HCT116 (cell line): ENCODE data around the gene GCDH. TPM values are rescaled to one million over a fixed set of nuclear protein-coding genes. Genes with fewer than 3 reads are reported as not detected.

ENCODE experiments used
- ATAC-seq: fragments of 200-7000 bp; cut with Tn5 transposase; 2 replicates; pipeline ENCODE4 v1.9.1; 2020; ENCODE audit warnings: mild to moderate bottlenecking, moderate library complexity
- BruUV-seq: library from RNA; stranded (reverse); fragments of 400-500 nt; replicated peaks from 2 replicates; lab custom pipeline; 2021; lab: Mats Ljungman, UMichigan
- CTCF ChIA-PET: fragments of 300-600 bp; sonication (Branson Sonifier 250); formaldehyde crosslinking; loops from one replicate; lab custom pipeline; 2021; ENCODE audit warnings: antibody characterized with exemption; lab: Charles Lee
- POLR2A ChIA-PET: fragments of 300-600, 350-600 bp; sonication (Branson Sonifier 250); formaldehyde crosslinking; loops from one replicate; lab custom pipeline; 2021; ENCODE audit warnings: antibody characterized with exemption; lab: Charles Lee
- RAD21 ChIA-PET, 2 experiments: fragments of 300-600 bp; sonication (Branson Sonifier 250); formaldehyde crosslinking; loops; one replicate each; lab custom pipeline; 2023; ENCODE audit warnings: low total read pairs in 2 of 2; ENCODE audit not compliant: uncharacterized antibody in 2 of 2, unreplicated experiment in 2 of 2, low non-redundant PET in 1 of 2; lab: Charles Lee
- DNase-seq: peaks from one replicate; pipeline ENCODE4 v3.0.0-alpha.2; 2010; ENCODE audit warnings: low read depth, low spot score
- H2AFZ ChIP-seq: fragments of 200-600 bp; shearing (Covaris generic), sonication (generic); 2 replicates; pipeline ENCODE4 v1.6.1; 2017; ENCODE audit warnings: low read depth, mixed run types, mixed read lengths, antibody characterized with exemption, low read length; ENCODE audit not compliant: poor library complexity, severe bottlenecking
- H3K27ac ChIP-seq: 2 replicates; pipeline ENCODE4 v1.5.1; 2012; ENCODE audit warnings: low read depth, low read length
- H3K27me3 ChIP-seq: fragments of 200-600 bp; sonication (generic); 2 replicates; pipeline ENCODE4 v1.6.1; 2016; ENCODE audit warnings: mixed run types, low read length, mixed read lengths; ENCODE audit not compliant: insufficient read depth
- H3K36me3 ChIP-seq, 2 experiments: fragments of 200-500 bp in 1 of 2; fragments of 200-600 bp in 1 of 2; sonication (Bioruptor generic) in 1 of 2; sonication (generic) in 1 of 2; 2 replicates each; pipeline versions ENCODE4 v1.5.1 to v1.6.1; 2014 to 2016; ENCODE audit warnings: low read length in 2 of 2, inconsistent platforms in 1 of 2, mixed read lengths in 1 of 2, mixed run types in 1 of 2; ENCODE audit not compliant: insufficient read depth in 2 of 2, control insufficient read depth in 1 of 2
- H3K4me1 ChIP-seq, 2 experiments: fragments of 200-600 bp in 1 of 2; sonication (generic) in 1 of 2; 2 replicates each; pipeline versions ENCODE4 v1.5.1 to v1.6.1; 2012 to 2017; ENCODE audit warnings: low read length in 2 of 2, inconsistent platforms in 1 of 2, mild to moderate bottlenecking in 1 of 2, mixed read lengths in 1 of 2, mixed run types in 1 of 2, moderate library complexity in 1 of 2; ENCODE audit not compliant: insufficient read depth in 2 of 2, control insufficient read depth in 1 of 2
- H3K4me2 ChIP-seq: fragments of 200-600 bp; sonication (generic); 2 replicates; pipeline ENCODE4 v1.6.1; 2017; ENCODE audit warnings: mixed run types, low read length, mixed read lengths
- H3K4me3 ChIP-seq, 2 experiments: fragments of 200-600 bp in 1 of 2; sonication (generic) in 1 of 2; replicated peaks in 1 of 2; 2 replicates each; pipeline ENCODE4 v1.5.1; 2011 to 2016; ENCODE audit warnings: low read length in 2 of 2, control low read depth in 1 of 2, low read depth in 1 of 2, mild to moderate bottlenecking in 1 of 2, mixed read lengths in 1 of 2, mixed run types in 1 of 2
- H3K79me2 ChIP-seq: fragments of 200-600 bp; sonication (generic); 2 replicates; pipeline ENCODE4 v1.6.1; 2017; ENCODE audit warnings: mild to moderate bottlenecking, mixed run types, low read length, moderate library complexity, mixed read lengths; ENCODE audit not compliant: insufficient read depth
- H3K9ac ChIP-seq: fragments of 200-600 bp; sonication (generic); 2 replicates; pipeline ENCODE4 v1.6.1; 2016; ENCODE audit warnings: low read length, mixed read lengths
- H3K9me2 ChIP-seq: fragments of 200-600 bp; sonication (generic), shearing (Covaris generic); 2 replicates; pipeline ENCODE4 v1.6.1; 2017; ENCODE audit warnings: mixed run types, mild to moderate bottlenecking, moderate library complexity; ENCODE audit not compliant: insufficient read depth
- H3K9me3 ChIP-seq, 2 experiments: fragments of 200-500 bp in 1 of 2; fragments of 200-600 bp in 1 of 2; sonication (Bioruptor generic) in 1 of 2; sonication (generic) in 1 of 2; 2 replicates each; pipeline ENCODE4 v1.6.1; 2014 to 2017; ENCODE audit warnings: low read length in 2 of 2, mixed read lengths in 2 of 2, inconsistent platforms in 1 of 2, low read depth in 1 of 2, mild to moderate bottlenecking in 1 of 2, mixed run types in 1 of 2, moderate library complexity in 1 of 2; ENCODE audit not compliant: control insufficient read depth in 1 of 2, insufficient read depth in 1 of 2
- H4K20me1 ChIP-seq: fragments of 200-600 bp; sonication (generic), shearing (Covaris generic); 2 replicates; pipeline ENCODE4 v1.6.1; 2017; ENCODE audit warnings: mixed run types, mild to moderate bottlenecking, moderate library complexity; ENCODE audit not compliant: insufficient read depth
- ATF3 ChIP-seq: IDR thresholded peaks from 2 replicates; pipeline ENCODE4 v1.6.1; 2012
- CBX3 ChIP-seq: IDR thresholded peaks from 2 replicates; pipeline ENCODE4 v1.6.1; 2012; ENCODE audit warnings: low read depth
- FOSL1 ChIP-seq: IDR thresholded peaks from 2 replicates; pipeline ENCODE4 v1.6.1; 2012; ENCODE audit warnings: low read depth
- POLR2AphosphoS5 ChIP-seq: IDR thresholded peaks from 2 replicates; pipeline ENCODE4 v1.6.1; 2011; ENCODE audit warnings: mild to moderate bottlenecking, low read depth, low read length, moderate library complexity
- TCF7L2 ChIP-seq: IDR thresholded peaks from 2 replicates; pipeline ENCODE4 v1.7.0; 2011; ENCODE audit warnings: borderline replicate concordance, inconsistent platforms; ENCODE audit not compliant: insufficient read depth, insufficient read length; ENCODE audit errors: extremely low read depth
- ZNF274 ChIP-seq: fragments of 200-500 bp; sonication (Bioruptor generic); IDR thresholded peaks from 2 replicates; pipeline ENCODE4 v1.6.1; 2014; ENCODE audit warnings: mild to moderate bottlenecking, low read depth, low read length, inconsistent platforms
- intact Hi-C: fragments of 100-400 bp; cut with micrococcal nuclease; formaldehyde crosslinking; loops from 2 replicates; pipeline ENCODE4 v1.10.0; 2022
- total RNA-seq: library from RNA; stranded (reverse); gene quantifications from one replicate; pipeline ENCODE4 v1.2.1, GENCODE V29; 2021; ENCODE audit not compliant: unreplicated experiment
- TF ChIP-seq, protein P1 (sequence below): IDR thresholded peaks from 2 replicates; pipeline ENCODE4 v1.6.1; 2011; ENCODE audit warnings: mild to moderate bottlenecking, low read length, moderate library complexity; ENCODE audit not compliant: insufficient replicate concordance; ENCODE audit errors: extremely low read depth

Gene GCDH
- total RNA-seq, 1 experiment from 2014 or later, result 23.2 TPM

DNA sequence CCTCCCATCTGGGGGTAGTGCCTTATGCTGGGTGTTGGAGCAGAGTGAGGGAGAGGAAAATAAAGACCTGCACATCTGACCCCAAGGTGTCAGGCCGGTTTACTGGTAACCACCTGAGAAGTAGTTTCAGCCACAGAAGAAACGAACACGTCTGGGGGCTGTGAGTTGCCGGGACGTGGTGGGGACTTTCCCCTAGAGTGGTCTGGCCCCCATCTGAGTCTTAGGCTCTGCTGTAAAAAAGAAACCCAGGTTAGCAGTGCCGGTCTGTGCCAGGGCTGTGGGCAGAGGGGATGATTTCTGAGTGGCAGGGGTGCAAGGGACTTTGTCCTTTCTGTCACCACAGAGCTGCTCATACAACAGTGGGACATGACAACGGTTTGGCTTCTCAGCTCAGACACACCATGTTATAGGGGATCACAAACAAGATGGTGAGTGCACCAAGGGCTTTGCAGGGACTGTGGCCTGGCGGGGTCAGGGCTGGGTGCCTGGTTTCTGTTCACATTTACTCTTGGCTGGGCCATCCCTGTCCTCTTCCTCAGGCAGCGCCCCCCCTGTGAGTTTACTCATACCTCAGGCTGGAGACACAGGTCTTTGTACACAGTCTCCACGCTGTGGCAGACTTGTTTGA, 9.0 kb downstream of the GCDH start:
- Histone ChIP-seq H3K36me3 (peaks cover 0 to 3% of the 10 kb centered on the region in 2 experiments; a peak in 1 of 4 replicates), H3K4me1 (no peaks in the 10 kb centered on the region), H3K79me2 (no peaks in the 10 kb centered on the region), H3K9ac (no peak overlapping the region), H3K27ac (no peak overlapping the region), H3K4me2 (no peak overlapping the region), H3K4me3 (no peak overlapping the region), H3K27me3 (no peaks in the 10 kb centered on the region), H4K20me1 (no peaks in the 10 kb centered on the region), H3K9me3 (no peaks in the 10 kb centered on the region), H3K9me2 (no peaks in the 10 kb centered on the region), H2AFZ (no peak overlapping the region)
- no peak for DNase-seq
- RAD21 ChIA-PET, result no interaction called here
- TF ChIP-seq CBX3, result no peak
- TF ChIP-seq ATF3, result no peak
- no peak for TF ChIP-seq ZNF274
- TF ChIP-seq TCF7L2, result no peak
- TF ChIP-seq, protein P1, sequence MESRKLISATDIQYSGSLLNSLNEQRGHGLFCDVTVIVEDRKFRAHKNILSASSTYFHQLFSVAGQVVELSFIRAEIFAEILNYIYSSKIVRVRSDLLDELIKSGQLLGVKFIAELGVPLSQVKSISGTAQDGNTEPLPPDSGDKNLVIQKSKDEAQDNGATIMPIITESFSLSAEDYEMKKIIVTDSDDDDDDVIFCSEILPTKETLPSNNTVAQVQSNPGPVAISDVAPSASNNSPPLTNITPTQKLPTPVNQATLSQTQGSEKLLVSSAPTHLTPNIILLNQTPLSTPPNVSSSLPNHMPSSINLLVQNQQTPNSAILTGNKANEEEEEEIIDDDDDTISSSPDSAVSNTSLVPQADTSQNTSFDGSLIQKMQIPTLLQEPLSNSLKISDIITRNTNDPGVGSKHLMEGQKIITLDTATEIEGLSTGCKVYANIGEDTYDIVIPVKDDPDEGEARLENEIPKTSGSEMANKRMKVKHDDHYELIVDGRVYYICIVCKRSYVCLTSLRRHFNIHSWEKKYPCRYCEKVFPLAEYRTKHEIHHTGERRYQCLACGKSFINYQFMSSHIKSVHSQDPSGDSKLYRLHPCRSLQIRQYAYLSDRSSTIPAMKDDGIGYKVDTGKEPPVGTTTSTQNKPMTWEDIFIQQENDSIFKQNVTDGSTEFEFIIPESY, result no peak
- no peak for TF ChIP-seq POLR2AphosphoS5
- TF ChIP-seq FOSL1, result no peak
- ATAC-seq, result no peak
- POLR2A ChIA-PET, result no interaction called here
- BruUV-seq, result no TSS peak
- CTCF ChIA-PET, result no interaction called here
- intact Hi-C loops, result no loop called here
